ENCODE results near the gene AKAP8L.

AKAP8L gene

GRCh38 chr19:15453906-15454860 is 35.4 kb upstream of the AKAP8L start:
- no peak for DNase-seq (ENCODE audit: low read depth, low spot score)
- peak; percentile 29 for TF ChIP-seq CTCF (IDR thresholded peaks at IDR 0.05; ENCODE audit: insufficient read depth, low read length, missing control alignments)
- ChIA-PET POLR2A (no interaction called here), CTCF (interaction anchor here (0.7 to 1.3 kb wide), 4 partner anchors 9 to 102 kb away, joined by 3 read pairs; no protein-coding TSS in a partner anchor)
- no peak overlapping the region for H3K4me3 ChIP-seq (ENCODE audit: low read depth, low read length)

- peak; percentile 14 for TF ChIP-seq CTCF (IDR thresholded peaks at IDR 0.05; ENCODE audit: insufficient read depth, low read length, missing control alignments)
- CTCF ChIA-PET = interaction anchor here (0.7 to 1.6 kb wide), 3 partner anchors 12 to 103 kb away, joined by 3 to 6 read pairs (median 4); partner anchors contain the start of gene AKAP8L
- POLR2A ChIA-PET = interaction anchor here (1.1 kb wide), 1 partner anchor 34 kb away, joined by 6 read pairs; the partner anchor contains the start of gene AKAP8L
- no peak for DNase-seq (ENCODE audit: low read depth, low spot score)
- H3K4me3 ChIP-seq (ENCODE audit: low read depth, low read length) = peak overlapping the region; percentile 49
Measured at GRCh38 chr19:15453091-15453578, 34.3 kb upstream of the AKAP8L start.

- no peak for DNase-seq (ENCODE audit: low read depth, low spot score)
- peak overlapping the region; percentile 49 for H3K4me3 ChIP-seq (ENCODE audit: low read depth, low read length)
- no peak for TF ChIP-seq CTCF (IDR thresholded peaks at IDR 0.05; ENCODE audit: insufficient read depth, low read length, missing control alignments)
- CTCF ChIA-PET = interaction anchor here (1.2 to 1.6 kb wide), 3 partner anchors 13 to 33 kb away, joined by 4 to 6 read pairs (median 4); partner anchors contain the start of gene AKAP8L
- POLR2A ChIA-PET = interaction anchor here (0.6 to 1.1 kb wide), 3 partner anchors 20 to 257 kb away, joined by 3 to 6 read pairs (median 3); partner anchors contain the start of gene AKAP8L
Measured at GRCh38 chr19:15452111-15453047, 33.6 kb upstream of the AKAP8L start.

- no peak overlapping the region for H3K4me3 ChIP-seq (ENCODE audit: low read depth, low read length)
- ChIA-PET POLR2A (no interaction called here), CTCF (no interaction called here)
Measured at GRCh38 chr19:15450528-15450890, 31.7 kb upstream of the AKAP8L start.

More at GRCh38 chr19:15450528-15450890, 31.7 kb upstream of the AKAP8L start:
- no peak for TF ChIP-seq CTCF (IDR thresholded peaks at IDR 0.05; ENCODE audit: insufficient read depth, low read length, missing control alignments)
- no peak for DNase-seq (ENCODE audit: low read depth, low spot score)

All from AG04449 (cell line).